ENCODE data around the gene EEA1.
"Not testable (repeated sequence)": the region's sequence is repeated elsewhere in the genome, so short reads cannot be mapped to it uniquely, and the experiment has no call there.

DNA sequence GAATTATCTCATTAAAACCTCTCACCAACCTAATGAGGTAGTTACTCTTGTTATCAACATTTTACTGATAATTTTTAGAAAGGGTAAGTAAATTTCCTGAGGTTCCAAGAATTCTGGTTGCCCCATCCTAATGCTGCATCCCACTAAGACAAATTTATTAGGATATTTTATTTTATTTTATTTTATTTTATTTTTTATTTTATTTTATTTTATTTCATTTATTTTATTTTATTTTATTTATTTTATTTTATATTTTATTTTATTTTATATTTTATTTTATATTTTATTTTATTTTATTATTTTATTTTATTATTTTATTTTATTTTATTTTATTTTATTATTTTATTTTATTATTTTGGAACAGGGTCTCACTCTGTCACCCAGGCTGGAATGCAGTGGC is 179.4 kb downstream of the EEA1 start:
- not testable (repeated sequence) for TF ChIP-seq POLR2AphosphoS5 (IDR thresholded peaks at IDR 0.05; ENCODE audit: borderline replicate concordance, low read depth, low read length); EZH2 (IDR thresholded peaks at IDR 0.05); FOXP2 (optimal IDR thresholded peaks at IDR 0.05; ENCODE audit: control extremely low read depth, extremely low read length, insufficient read depth)

All from SK-N-MC (cell line).